OCI-LY3 (cell line): ENCODE results near the gene IL1B.
A peak's percentile ranks its signal among the peaks of the same experiment; 100 is the strongest.

Source experiments
- H2AFZ ChIP-seq: fragments of 200-600, 300-600 bp; shearing (Covaris generic); 2 replicates; pipeline ENCODE4 v1.6.0; 2014; ENCODE audit warnings: antibody characterized with exemption, low read depth, low read length
- H3K27ac ChIP-seq: fragments of 200-600, 300-600 bp; sonication (generic); 2 replicates; pipeline ENCODE4 v1.5.1; 2014; ENCODE audit warnings: mild to moderate bottlenecking, low read length, moderate library complexity, mixed read lengths
- H3K27me3 ChIP-seq: fragments of 200-600, 300-600 bp; sonication (generic); 2 replicates; pipeline ENCODE4 v1.6.1; 2014; ENCODE audit warnings: low read depth, low read length, mixed read lengths
- H3K36me3 ChIP-seq: fragments of 200-600, 300-600 bp; sonication (generic); replicated peaks from 2 replicates; pipeline ENCODE3; 2014; ENCODE audit warnings: low read depth, low read length, mixed read lengths
- H3K4me1 ChIP-seq: fragments of 300-600, 200-600 bp; sonication (generic); 2 replicates; pipeline ENCODE4 v1.6.1; 2014; ENCODE audit warnings: low read length, mixed read lengths
- H3K4me2 ChIP-seq: fragments of 200-600, 300-600 bp; sonication (generic); 2 replicates; pipeline ENCODE4 v1.6.1; 2014; ENCODE audit warnings: low read length, mixed read lengths
- H3K4me3 ChIP-seq: fragments of 300-600, 200-600 bp; sonication (generic); 2 replicates; pipeline ENCODE4 v1.5.1; 2014; ENCODE audit warnings: antibody characterized with exemption, mild to moderate bottlenecking, low read length, moderate library complexity
- H3K79me2 ChIP-seq: fragments of 300-600, 200-600 bp; shearing (Covaris generic); 2 replicates; pipeline ENCODE4 v1.6.1; 2014; ENCODE audit warnings: mild to moderate bottlenecking, low read length, mixed read lengths
- H3K9ac ChIP-seq: fragments of 300-600, 200-600 bp; shearing (Covaris generic); 2 replicates; pipeline ENCODE4 v1.6.0; 2014; ENCODE audit warnings: mild to moderate bottlenecking, low read length, moderate library complexity
- H3K9me3 ChIP-seq: fragments of 200-600, 300-600 bp; shearing (Covaris generic); 2 replicates; pipeline ENCODE4 v1.6.1; 2014; ENCODE audit warnings: low read length, mixed read lengths; ENCODE audit not compliant: insufficient read depth
- H4K20me1 ChIP-seq: fragments of 200-600, 300-600 bp; sonication (generic); 2 replicates; pipeline ENCODE4 v1.6.1; 2016; ENCODE audit warnings: low read length, mixed read lengths; ENCODE audit not compliant: insufficient read depth
- EZH2phosphoT487 ChIP-seq: fragments of 200-600 bp; shearing (Covaris generic); IDR thresholded peaks from 2 replicates; pipeline ENCODE4 v1.6.1; 2018; ENCODE audit warnings: antibody characterized with exemption, mixed run types, low read depth
- TF ChIP-seq, protein P1 (sequence below): fragments of 200-600, 300-600 bp; sonication (generic); IDR thresholded peaks from 2 replicates; pipeline ENCODE4 v1.5.1; 2014; ENCODE audit warnings: antibody characterized with exemption, low read length, low read depth

Gene IL1B

DNA sequence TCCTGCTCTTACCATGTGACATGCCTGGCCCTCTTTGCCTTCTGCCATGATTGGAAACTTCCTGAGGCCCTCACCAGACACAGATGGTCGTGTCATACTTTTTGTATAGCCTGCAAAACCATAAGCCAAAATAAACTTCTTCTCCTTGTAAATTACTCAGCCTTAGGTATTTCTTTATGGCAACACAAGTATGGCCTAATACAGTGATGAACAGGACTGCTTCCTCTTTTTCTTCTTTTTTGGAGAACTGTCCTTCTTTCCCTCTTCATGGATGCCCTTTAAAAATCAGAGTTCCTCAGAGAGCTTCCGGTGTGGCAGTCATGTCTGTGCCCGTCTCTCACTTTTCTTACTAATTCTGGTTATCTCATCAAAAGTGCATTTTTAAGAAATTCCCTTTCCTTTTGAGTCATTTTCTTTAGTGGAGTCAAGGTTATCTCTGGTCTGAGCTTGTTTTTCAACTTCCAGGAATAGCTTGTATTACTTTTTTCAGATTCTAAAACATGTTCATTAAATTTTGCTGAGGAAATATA, 43.1 kb downstream of the IL1B start:
- Histone ChIP-seq H3K27me3 (no peaks in the 10 kb centered on the region), H3K36me3 (no peaks in the 10 kb centered on the region), H3K79me2 (no peaks in the 10 kb centered on the region), H3K9me3 (no peaks in the 10 kb centered on the region), H4K20me1 (no peaks in the 10 kb centered on the region), H3K4me2 (peak overlapping the region; percentile 57), H3K27ac (peak overlapping the region; percentile 80), H3K4me1 (peaks cover 34% of the 10 kb centered on the region), H3K9ac (peak overlapping the region; percentile 46; the same call in 1 of the 2 replicates), H2AFZ (no peak overlapping the region), H3K4me3 (peak overlapping the region; percentile 25)
- TF ChIP-seq EZH2phosphoT487, result no peak
- TF ChIP-seq, protein P1, sequence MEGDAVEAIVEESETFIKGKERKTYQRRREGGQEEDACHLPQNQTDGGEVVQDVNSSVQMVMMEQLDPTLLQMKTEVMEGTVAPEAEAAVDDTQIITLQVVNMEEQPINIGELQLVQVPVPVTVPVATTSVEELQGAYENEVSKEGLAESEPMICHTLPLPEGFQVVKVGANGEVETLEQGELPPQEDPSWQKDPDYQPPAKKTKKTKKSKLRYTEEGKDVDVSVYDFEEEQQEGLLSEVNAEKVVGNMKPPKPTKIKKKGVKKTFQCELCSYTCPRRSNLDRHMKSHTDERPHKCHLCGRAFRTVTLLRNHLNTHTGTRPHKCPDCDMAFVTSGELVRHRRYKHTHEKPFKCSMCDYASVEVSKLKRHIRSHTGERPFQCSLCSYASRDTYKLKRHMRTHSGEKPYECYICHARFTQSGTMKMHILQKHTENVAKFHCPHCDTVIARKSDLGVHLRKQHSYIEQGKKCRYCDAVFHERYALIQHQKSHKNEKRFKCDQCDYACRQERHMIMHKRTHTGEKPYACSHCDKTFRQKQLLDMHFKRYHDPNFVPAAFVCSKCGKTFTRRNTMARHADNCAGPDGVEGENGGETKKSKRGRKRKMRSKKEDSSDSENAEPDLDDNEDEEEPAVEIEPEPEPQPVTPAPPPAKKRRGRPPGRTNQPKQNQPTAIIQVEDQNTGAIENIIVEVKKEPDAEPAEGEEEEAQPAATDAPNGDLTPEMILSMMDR, result no peak

GRCh38 chr2:112792419-112792818, 44.2 kb downstream of the IL1B start:
- no peak overlapping the region for H3K4me2 ChIP-seq
- no peaks in the 10 kb centered on the region for H3K36me3 ChIP-seq
- H3K4me3 ChIP-seq, result no peak overlapping the region
- H4K20me1 ChIP-seq, result no peaks in the 10 kb centered on the region
- TF ChIP-seq EZH2phosphoT487, result no peak
- TF ChIP-seq, protein P1, result no peak
- H3K9ac ChIP-seq, result no peak overlapping the region
- H3K27me3 ChIP-seq, result no peaks in the 10 kb centered on the region
- H3K79me2 ChIP-seq, result no peaks in the 10 kb centered on the region
- no peaks in the 10 kb centered on the region for H3K9me3 ChIP-seq
- no peak overlapping the region for H3K27ac ChIP-seq
- peaks cover 34% of the 10 kb centered on the region for H3K4me1 ChIP-seq
- no peak overlapping the region for H2AFZ ChIP-seq

GRCh38 chr2:112791693-112792230, 44.8 kb downstream of the IL1B start:
- peaks cover 34% of the 10 kb centered on the region for H3K4me1 ChIP-seq
- H3K27ac ChIP-seq, result no peak overlapping the region
- H3K4me2 ChIP-seq, result no peak overlapping the region
- H3K9ac ChIP-seq, result no peak overlapping the region
- no peak overlapping the region for H2AFZ ChIP-seq
- no peaks in the 10 kb centered on the region for H3K36me3 ChIP-seq
- H3K4me3 ChIP-seq, result no peak overlapping the region
- TF ChIP-seq EZH2phosphoT487, result no peak
- TF ChIP-seq, protein P1, result no peak
- no peaks in the 10 kb centered on the region for H3K79me2 ChIP-seq
- H3K27me3 ChIP-seq, result no peaks in the 10 kb centered on the region
- H4K20me1 ChIP-seq, result no peaks in the 10 kb centered on the region
- no peaks in the 10 kb centered on the region for H3K9me3 ChIP-seq

GRCh38 chr2:112791019-112791418, 45.6 kb downstream of the IL1B start:
- Histone ChIP-seq H4K20me1 (no peaks in the 10 kb centered on the region), H3K9me3 (no peaks in the 10 kb centered on the region), H3K27me3 (no peaks in the 10 kb centered on the region)

More at GRCh38 chr2:112791019-112791418, 45.6 kb downstream of the IL1B start:
- Histone ChIP-seq H3K9ac (no peak overlapping the region), H3K4me2 (no peak overlapping the region), H3K36me3 (no peaks in the 10 kb centered on the region), H3K4me3 (no peak overlapping the region), H3K4me1 (peaks cover 33% of the 10 kb centered on the region), H3K79me2 (no peaks in the 10 kb centered on the region), H2AFZ (no peak overlapping the region), H3K27ac (no peak overlapping the region)
- TF ChIP-seq EZH2phosphoT487, result no peak
- TF ChIP-seq, protein P1, result no peak
